ENCODE measurements around the gene NOS1AP. TPM values are rescaled to one million over a fixed set of nuclear protein-coding genes. Genes with fewer than 3 reads are reported as not detected.
"Not testable (repeated sequence)": the region's sequence is repeated elsewhere in the genome, so short reads cannot be mapped to it uniquely, and the experiment has no call there.

Gene NOS1AP
- total RNA-seq, 2 experiments from 2014 or later = not detected

GRCh38 chr1:162200096-162200847 lies 130.8 kb downstream of the NOS1AP start:
- Histone ChIP-seq H3K79me2 (ENCODE audit: insufficient read depth, low read depth, low read length) (no peaks in the 10 kb centered on the region), H3K9me3 (ENCODE audit: low read length) (no peaks in the 10 kb centered on the region), H3K27ac (ENCODE audit: low read depth, low read length, poor library complexity, severe bottlenecking) (no peak overlapping the region), H3K4me1 (ENCODE audit: insufficient read depth, low read length, poor library complexity, severe bottlenecking) (no peaks in the 10 kb centered on the region), H3K9me2 (ENCODE audit: insufficient read depth, low read length) (no peaks in the 10 kb centered on the region), H2AFZ (ENCODE audit: low read length) (no peak overlapping the region), H3K4me3 (ENCODE audit: low read depth, low read length, poor library complexity, severe bottlenecking) (no peak overlapping the region), H3K36me3 (ENCODE audit: insufficient read depth, low read length) (no peaks in the 10 kb centered on the region), H3K4me2 (ENCODE audit: low read length) (no peak overlapping the region), H4K20me1 (ENCODE audit: insufficient read depth, low read length) (no peaks in the 10 kb centered on the region)
- BruUV-seq (replicated peaks) = no TSS peak
- DNase-seq (ENCODE audit: low spot score) = no peak
- TF ChIP-seq EZH2phosphoT487 (IDR thresholded peaks at IDR 0.05; ENCODE audit: borderline replicate concordance, low read depth, low read length) = no peak
- TF ChIP-seq CTCF (conservative IDR thresholded peaks at IDR 0.05; ENCODE audit: low read length) = no peak
- POLR2A ChIA-PET = no interaction called here
- intact Hi-C loops (cut with micrococcal nuclease; ENCODE audit: unreplicated experiment) = no loop called here
- CTCF ChIA-PET (ENCODE audit: unreplicated experiment) = no interaction called here

GRCh38 chr1:162201062-162201461 lies 131.6 kb downstream of the NOS1AP start:
- H2AFZ ChIP-seq (ENCODE audit: low read length); CTCF ChIA-PET (ENCODE audit: unreplicated experiment); H3K36me3 ChIP-seq (ENCODE audit: insufficient read depth, low read length); H4K20me1 ChIP-seq (ENCODE audit: insufficient read depth, low read length); H3K4me3 ChIP-seq (ENCODE audit: low read depth, low read length, poor library complexity, severe bottlenecking); H3K9me2 ChIP-seq (ENCODE audit: insufficient read depth, low read length); H3K9me3 ChIP-seq (ENCODE audit: low read length); H3K79me2 ChIP-seq (ENCODE audit: insufficient read depth, low read depth, low read length); POLR2A ChIA-PET; DNase-seq (ENCODE audit: low spot score); H3K4me1 ChIP-seq (ENCODE audit: insufficient read depth, low read length, poor library complexity, severe bottlenecking); BruUV-seq (replicated peaks); H3K27ac ChIP-seq (ENCODE audit: low read depth, low read length, poor library complexity, severe bottlenecking); intact Hi-C loops (cut with micrococcal nuclease; ENCODE audit: unreplicated experiment); H3K4me2 ChIP-seq (ENCODE audit: low read length): not testable (repeated sequence)

- Histone ChIP-seq H3K27ac (ENCODE audit: low read depth, low read length, poor library complexity, severe bottlenecking) (no peak overlapping the region), H3K36me3 (ENCODE audit: insufficient read depth, low read length) (no peaks in the 10 kb centered on the region), H3K4me1 (ENCODE audit: insufficient read depth, low read length, poor library complexity, severe bottlenecking) (no peaks in the 10 kb centered on the region), H3K4me2 (ENCODE audit: low read length) (no peak overlapping the region), H4K20me1 (ENCODE audit: insufficient read depth, low read length) (no peaks in the 10 kb centered on the region), H3K4me3 (ENCODE audit: low read depth, low read length, poor library complexity, severe bottlenecking) (no peak overlapping the region), H3K9me2 (ENCODE audit: insufficient read depth, low read length) (no peaks in the 10 kb centered on the region), H3K79me2 (ENCODE audit: insufficient read depth, low read depth, low read length) (no peaks in the 10 kb centered on the region), H2AFZ (ENCODE audit: low read length) (no peak overlapping the region), H3K9me3 (ENCODE audit: low read length) (no peaks in the 10 kb centered on the region)
- TF ChIP-seq CTCF (conservative IDR thresholded peaks at IDR 0.05; ENCODE audit: low read length) (no peak), EZH2phosphoT487 (IDR thresholded peaks at IDR 0.05; ENCODE audit: borderline replicate concordance, low read depth, low read length) (no peak)
- POLR2A ChIA-PET = interaction anchor here (1.3 kb wide), 1 partner anchor 17 kb away, joined by 3 read pairs; no protein-coding TSS in a partner anchor
- no peak for DNase-seq (ENCODE audit: low spot score)
- BruUV-seq (replicated peaks) = no TSS peak
- CTCF ChIA-PET (ENCODE audit: unreplicated experiment) = no interaction called here
- intact Hi-C loops (cut with micrococcal nuclease; ENCODE audit: unreplicated experiment) = no loop called here
These were observed 134.8 kb downstream of the NOS1AP start for GRCh38 chr1:162204129-162204822.

Data from OCI-LY7 (cell line).